ENCODE measurements around the gene ARID5A.
"Not testable (repeated sequence)": the region's sequence is repeated elsewhere in the genome, so short reads cannot be mapped to it uniquely, and the experiment has no call there.

ARID5A gene

DNA sequence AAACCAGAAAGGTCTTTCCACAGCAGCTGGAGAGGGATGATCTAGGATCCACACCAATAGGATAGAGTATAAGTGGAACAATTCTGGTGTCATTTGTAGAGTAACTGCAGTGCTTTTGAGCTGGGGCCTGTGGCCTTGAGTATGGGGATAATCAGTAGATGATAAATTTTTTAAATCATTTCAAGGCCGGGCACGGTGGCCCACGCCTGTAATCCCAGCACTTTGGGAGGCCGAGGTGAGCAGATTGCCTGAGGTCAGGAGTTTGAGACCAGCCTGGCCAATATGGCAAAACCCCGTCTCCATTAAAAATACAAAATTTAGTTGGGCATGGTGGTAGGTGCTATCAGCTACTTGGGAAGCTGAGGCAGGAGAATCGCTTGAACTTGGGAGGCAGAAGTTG, 20.9 kb downstream of the ARID5A start:
- DNase-seq (ENCODE audit: low spot score): not testable (repeated sequence)

DNA sequence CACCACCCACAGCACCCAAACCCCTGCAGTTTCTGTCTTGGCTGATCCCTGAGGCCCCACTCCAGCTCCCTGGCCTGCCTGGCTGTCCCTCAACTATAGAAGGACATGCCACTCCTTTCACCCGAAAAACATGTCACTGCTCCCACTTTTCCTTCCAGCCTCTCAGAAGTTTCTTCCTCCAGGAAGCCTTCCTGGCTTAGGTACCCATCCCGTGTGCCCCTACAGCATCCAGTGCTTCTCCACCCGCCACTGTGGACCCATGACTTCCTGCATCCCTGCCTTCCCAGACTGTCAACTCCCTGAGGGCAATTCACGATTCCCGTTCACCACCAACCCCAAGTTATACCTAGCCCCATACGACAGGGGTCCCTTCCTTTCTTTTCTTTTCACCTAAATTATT, 21.5 kb downstream of the ARID5A start:
- no peak for DNase-seq (ENCODE audit: low spot score)

DNA sequence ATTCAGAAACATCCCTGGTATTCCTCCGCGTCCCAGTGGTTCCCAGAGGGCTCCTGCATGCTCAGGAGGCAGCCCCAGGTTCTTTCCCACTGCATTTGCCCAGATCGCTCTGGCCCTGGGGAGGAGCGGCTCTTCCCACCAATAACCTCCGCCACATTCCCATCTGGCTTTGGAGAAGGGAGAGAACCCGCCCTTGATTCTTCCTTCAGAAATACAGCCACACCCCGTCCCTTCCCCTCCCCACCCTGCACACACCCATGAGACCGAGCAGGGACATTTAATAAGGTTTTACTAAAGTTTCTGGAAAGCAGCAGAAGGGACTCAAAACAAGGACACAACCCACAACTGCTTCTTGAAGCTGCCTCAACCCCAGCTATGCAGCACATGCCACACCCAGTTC, 21.9 kb downstream of the ARID5A start:
- DNase-seq (ENCODE audit: low spot score): no peak

DNA sequence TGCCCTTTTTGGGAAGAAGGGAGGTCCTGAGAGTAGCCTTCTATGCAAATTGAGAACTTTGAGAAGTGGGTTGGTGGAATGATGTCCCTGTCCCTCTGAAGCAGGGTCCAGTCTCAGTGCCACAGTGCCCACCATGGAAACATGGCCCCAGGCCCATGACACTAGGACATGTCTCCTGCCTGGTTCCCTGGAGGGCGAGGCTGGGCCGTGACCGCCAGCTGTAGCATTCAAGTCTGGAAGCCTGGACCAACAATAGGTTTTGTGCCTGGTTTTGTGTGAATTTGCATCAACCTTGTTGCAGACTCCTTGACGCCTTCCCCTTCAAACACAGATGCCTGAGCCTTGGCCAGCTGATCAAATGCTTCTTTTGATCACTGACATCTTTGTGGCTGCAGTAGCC, 27.5 kb downstream of the ARID5A start:
- no peak for DNase-seq (ENCODE audit: low spot score)

DNA sequence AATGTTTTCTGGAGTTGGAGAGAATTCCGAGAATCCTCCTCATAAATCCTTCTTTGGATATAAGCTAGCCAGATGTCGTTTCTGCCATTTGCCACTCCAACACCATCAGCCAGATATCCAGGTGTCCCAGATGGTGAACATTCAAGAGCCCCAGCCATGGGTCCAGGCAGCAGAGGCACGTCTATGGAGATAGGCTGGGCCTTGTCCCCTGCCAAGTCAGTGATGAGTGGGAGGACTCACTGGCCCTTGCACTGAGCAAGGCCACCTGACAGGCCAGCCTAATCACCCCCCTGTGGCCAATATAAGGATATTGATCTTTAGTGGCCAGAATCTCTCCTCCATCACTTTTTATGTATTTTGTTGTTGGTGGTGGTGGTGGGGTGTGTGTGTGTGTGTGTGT, 28.0 kb downstream of the ARID5A start:
- DNase-seq (ENCODE audit: low spot score): no peak

DNA sequence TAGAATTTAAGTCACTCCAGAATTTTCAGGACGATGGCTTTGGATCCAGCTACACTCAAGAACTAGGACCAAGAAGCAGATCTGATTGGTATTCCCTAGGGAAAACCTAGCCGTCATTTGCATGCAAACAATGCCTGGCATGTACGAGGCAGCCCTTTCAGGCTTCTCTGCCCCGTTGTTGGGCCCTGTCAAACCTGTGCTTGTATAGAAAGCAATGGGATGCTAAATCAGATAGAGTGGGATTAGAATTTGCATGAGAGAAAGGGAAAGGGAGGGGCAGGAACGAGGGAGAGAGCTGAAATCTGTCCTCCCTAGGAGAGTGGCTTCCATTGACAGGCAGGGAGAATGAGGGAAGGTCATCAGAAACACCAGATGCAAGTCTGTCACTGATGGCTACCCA, 28.6 kb downstream of the ARID5A start:
- DNase-seq (ENCODE audit: low spot score): peak; percentile 68

DNA sequence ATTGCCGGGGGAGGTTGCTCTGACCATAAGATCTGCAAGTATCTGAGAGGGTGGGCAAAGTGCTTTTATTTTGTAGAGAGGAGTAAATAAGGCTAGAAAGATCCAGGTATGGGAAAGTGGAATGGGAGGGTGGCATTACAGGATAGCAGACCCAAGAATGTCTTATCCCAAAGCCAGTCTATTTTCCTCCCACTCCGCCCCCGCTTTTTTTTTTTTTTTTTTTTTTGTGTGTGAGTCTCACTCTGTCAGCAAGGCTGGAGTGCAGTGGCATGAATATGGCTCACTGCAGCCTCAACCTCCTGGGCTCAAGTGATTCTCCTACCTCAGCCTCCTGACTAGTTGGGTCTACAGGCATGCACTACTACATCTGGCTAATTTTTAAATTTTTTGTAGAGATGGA, 31.5 kb downstream of the ARID5A start:
- DNase-seq (ENCODE audit: low spot score): no peak

DNA sequence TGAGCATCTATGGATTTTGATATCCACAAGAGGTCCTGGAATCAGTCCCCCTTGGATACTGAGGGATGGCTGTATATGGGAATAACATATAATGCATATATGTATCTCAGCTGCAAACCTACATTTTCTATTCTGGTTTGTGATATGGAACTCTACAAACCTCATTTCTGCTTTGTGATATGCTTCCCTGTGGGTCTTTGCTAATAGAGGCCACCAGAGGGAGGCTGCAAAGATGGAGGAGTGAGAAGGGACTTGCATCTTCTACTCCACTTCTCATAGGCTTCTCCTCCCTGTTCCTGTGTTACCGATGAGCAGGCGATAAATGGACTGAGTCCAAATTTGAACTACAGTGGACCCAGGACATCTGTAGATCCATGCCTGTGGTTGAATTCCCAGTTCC, 37.8 kb downstream of the ARID5A start:
- DNase-seq (ENCODE audit: low spot score): no peak

DNA sequence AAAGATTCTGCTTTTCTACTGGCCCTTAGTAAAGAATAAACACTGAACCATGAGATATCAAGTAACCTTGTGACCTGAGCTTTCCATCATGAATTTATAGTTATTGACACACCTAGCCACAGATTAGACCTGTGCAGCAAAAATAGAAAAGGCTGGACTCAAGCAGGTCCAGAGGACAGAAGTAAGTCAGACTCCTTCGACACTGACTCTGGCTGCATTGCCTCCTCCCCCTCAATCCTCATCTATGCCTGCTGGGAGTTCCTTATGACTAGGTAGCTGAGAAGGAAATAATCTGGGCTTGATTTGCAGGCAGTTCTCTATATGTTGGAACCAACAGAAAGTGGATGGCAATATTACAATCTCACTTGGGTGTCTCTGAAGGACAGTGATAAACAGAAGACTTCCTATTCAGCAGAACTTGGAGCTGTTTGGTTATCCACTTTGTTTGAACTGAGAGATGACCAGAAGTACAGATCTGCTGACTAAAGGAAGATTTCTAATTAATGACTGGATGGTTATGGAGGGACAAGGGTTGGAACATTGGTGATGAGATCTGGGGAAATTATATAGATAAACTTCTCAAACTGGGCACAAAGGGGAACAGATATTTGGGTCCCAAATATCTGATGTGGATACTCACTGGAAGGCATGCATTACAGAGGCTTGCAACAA, 39.4 kb downstream of the ARID5A start:
- DNase-seq (ENCODE audit: low spot score): no peak

DNA sequence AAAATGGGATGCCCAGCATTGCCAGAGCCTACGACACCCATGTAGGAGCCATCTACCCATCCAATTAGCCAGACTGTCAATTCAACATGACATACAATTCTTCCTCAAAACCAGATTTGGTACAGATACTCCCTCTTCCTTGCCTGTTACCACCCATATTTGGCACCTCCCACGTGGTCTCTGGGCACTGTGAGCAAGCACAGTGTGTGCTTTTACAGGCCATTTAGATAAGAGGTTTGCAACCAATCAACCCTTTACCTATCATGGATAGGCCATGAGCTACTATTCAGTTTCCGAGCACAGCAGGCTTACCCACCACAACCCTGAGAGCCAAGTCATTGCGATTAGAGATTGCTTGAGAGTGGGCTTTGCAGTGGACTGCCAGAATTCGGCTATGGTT, 40.9 kb downstream of the ARID5A start:
- DNase-seq (ENCODE audit: low spot score): no peak

DNA sequence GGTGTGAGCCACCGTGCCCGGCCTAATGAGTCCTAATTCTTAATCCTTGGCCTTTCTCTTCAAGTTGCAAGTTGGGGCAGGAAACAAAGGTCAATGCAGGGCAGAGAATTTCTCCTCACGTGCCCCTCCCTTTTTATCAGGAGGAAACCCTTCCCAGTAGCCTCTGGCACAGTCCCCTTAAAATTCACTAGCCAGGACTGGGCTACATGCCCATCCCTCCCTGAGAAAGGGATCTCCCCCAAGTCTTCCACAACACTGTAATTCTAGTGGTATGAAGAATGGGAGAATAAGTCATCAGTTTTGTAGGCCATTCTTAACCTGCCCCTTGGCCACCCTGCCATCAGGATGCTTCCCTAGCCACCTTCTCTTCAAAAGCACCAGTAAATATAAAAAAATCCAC, 42.2 kb downstream of the ARID5A start:
- no peak for DNase-seq (ENCODE audit: low spot score)

DNA sequence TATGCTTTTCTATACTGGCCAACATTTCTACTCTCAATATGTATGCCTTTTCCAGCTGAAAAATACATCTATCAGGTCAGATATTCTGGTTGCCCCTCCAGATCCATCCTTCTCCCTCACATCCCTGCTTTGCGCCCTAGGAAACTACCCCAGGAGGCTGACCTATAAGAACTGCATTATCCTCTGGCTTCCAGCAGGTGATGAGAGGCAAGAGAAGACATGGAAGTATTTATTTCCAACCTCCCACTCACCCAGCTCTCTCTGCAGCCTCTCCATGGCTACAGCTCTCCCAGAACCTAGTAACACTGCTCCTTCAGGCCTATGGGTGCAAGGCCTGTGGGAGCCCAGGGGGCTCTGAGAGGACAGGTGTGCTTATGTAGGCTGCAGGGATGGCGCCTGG, 42.9 kb downstream of the ARID5A start:
- peak; percentile 49 for DNase-seq (ENCODE audit: low spot score)

DNA sequence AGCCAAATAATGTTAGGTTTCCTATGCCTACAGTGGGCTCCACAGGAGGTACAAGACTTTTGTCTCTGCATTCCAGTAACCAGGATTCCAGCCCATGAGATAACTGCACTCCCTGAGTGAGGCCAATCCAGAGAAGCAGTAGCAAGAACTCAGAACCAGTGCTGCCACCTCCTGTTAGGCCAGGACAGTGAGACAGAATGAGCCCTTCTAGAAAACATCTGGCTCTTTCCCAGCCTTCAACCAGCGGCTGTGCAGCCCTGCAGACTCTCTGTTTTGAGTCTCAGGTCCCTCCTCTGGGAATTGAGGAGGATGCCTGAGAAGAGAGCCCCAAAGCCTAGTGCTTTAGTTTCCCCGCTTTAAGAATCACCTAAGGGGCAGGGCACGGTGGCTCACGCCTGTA, 44.2 kb downstream of the ARID5A start:
- DNase-seq (ENCODE audit: low spot score): peak; percentile 73

DNA sequence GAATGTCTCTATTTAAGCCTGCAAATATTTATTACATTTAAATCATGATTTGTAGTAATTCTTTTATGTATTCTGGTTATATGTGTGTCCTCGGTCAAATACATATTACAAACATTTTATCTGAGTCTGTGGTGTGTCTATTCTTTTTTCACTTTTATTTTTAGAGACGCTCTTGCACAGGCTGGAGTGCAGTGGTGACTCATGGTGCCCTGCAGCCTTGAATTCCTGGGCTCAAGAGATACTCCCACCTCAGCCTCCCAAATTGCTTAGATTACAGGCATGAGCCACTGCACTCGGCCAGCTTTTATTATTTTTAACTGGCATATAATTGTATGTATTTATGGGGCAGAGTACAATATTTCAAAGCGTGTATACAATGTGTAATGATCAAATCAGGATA, 47.5 kb downstream of the ARID5A start:
- DNase-seq (ENCODE audit: low spot score): no peak

DNA sequence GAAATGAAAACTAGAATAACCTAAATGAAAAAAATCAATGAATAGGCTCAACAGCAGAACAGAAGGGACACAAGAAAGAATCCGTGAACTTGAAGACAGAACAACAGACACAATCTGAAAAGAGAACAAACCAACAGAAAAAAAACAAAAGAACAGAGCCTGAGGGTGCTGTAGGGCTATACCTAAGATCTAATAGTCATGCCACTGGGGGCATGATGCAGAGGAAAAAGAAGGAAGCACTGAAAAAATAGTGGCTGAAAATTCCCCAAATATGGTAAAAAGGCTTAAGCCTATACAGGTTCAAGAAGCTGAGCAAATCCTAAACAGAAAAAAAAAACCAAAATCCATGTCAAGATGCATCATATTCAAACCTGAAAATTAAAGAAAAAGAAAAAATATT, 51.3 kb downstream of the ARID5A start:
- no peak for DNase-seq (ENCODE audit: low spot score)

DNA sequence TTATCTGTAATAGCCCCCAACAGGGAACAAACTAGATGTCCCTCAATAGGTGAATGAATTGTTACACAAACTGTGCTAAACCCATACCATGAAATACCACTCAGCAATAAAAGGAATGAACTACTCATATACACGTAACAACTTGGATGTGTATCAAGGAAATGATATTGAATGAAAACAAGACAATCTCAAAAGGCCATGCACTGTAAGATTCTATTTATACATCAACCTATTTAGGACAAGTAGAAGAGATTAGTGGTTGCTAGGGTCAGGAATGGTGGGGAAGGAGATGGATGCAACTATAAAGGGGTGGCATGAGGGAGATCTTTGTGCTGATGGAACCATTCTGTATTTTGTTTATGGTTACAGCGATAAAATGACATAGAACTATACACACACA, 54.5 kb downstream of the ARID5A start:
- no peak for DNase-seq (ENCODE audit: low spot score)

DNA sequence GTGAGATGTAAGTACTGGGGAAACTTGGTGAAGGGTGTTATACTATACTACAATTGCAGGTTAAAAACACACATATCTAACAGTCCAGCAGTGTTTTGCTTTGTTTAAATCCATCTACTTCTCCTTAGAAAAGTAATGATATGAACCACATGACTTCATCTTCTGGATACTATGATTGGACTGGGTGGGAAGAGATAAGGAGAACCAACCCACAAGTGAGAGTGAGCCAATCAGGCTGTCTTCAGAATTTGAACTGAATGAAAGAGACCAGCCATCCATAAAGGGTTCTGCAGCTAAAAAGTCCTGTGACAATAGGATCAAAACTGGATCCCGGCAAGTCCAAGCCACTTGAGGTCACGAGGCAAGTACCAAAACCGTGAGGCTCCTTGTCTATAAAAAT, 54.9 kb downstream of the ARID5A start:
- DNase-seq (ENCODE audit: low spot score): no peak

DNA sequence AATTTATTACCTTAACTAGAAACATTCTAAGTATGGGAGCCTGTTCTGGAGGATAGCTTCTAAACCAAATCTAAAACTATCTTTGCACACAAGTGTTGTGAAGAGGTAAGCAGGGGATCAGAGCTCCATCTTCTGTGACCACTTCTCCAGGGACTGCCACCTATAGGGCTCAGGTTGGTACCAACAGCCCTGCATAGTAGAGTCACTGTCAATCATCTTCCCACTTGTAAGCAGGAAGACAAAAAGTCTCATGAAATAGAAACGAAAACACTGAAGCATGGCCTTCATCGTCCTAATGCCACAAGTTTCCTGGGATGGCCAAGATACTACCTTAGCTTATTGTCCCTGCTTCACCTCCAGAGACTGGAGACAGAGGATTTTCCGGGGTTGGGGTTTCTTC, 57.7 kb downstream of the ARID5A start:
- no peak for DNase-seq (ENCODE audit: low spot score)

DNA sequence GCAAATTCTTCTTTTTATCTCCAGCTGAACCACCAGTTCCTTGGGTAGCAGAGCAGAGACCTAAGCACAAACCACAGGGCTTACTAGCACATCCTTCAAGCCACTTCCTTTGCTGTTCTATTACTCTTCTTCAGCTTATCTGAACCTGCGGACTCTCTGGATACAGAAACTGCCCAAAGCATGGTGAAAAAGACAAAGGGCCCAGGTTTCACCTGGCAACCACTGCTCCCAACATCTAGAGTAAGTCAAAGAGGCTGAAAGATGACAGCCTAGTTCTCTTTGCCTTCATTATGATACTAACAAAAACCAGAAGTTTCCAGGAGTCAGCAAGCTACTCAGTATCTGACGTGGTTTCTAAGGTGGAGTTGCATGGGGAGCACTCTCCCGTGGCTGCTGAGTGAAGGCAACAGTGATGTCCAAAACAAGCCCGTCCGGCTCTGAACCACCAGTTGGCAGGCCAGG, 58.2 kb downstream of the ARID5A start:
- DNase-seq (ENCODE audit: low spot score): no peak

DNA sequence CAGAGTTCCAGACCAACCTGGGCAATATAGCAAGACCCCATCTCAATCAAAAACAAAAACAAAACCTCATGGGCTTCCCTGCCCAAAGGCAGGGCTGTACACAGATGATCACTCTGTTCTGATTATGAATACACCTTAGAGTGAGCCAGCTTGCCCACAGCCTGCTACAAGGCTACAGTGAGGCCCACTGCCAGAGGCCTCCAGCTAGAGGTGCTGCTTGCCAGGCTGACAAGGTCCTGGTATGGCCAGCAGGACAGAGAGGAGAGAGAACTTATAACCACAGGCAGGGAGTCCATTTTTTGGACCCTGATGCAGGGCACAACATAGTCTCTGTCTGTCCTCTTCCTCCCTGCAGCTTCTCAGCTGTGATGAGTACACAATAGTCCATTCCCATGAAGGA, 60.0 kb downstream of the ARID5A start:
- DNase-seq (ENCODE audit: low spot score): no peak

DNA sequence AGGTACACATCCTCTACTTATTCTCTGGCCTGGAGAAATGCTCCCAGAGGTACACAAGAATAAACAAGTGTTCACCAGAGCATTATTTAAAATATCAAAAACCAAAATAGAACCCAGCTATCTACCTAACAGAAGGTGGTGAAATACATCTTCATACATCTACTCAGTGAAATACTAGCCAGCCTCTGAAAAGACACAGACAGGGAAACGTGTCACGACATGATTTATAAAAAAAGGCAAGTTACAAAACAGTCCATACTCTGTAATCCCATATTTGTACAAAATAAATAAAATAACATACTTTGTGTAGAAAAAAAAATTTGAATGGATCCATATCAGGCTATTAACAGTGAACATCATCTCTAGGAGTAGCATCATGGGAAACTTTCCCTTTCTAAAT, 63.4 kb downstream of the ARID5A start:
- no peak for DNase-seq (ENCODE audit: low spot score)

DNA sequence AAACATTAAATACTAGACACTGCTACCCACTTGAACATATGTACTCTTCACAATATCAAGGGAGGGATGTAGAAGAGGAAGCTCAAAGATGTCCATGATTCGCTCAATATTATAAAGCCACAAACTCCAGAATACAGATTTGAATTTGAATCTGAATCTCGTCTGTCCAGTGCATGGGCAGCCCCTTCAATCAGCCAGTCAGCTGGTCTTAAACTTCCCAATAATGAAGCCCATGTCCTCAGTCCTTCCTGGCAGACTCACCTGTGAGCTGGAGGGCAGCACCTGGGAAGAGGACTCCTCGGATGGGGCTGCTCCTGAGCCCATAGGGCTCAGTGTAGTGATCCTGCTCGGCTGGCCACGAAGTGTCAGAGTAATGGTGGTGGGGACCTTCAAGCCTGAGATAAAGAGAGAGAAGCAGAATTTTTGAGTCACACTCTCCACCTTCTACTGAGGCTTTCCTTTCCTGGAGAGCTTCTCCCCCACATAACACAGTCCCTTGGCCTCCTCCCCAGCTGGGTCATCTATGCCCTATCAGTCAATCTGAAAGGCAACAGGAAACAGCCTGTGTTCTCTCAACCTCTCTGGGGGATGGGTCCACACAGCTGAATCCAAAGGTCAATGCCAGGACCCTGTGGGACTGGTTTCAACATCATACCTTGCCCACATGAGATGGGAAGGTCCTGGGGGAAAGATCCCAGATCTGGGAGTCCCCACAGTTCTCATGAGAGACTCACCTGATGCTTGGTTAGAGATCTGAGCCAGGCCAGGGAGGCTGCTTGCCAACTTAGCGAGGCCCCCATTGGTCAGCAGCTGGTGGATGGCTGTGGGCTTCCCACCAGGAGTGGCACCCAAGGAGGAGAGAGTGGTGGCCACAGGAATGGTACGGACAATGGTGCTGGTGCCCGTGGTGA, 65.1 kb downstream of the ARID5A start:
- DNase-seq (ENCODE audit: low spot score): no peak
